WTC11 (cell line): ENCODE results near the gene FMN2. TPM values are rescaled to one million over a fixed set of nuclear protein-coding genes. Genes with fewer than 3 reads are reported as not detected.
"Not testable (repeated sequence)": the region's sequence is repeated elsewhere in the genome, so short reads cannot be mapped to it uniquely, and the experiment has no call there.

Experiments
- ATAC-seq: fragments of 200-7000 bp; cut with Tn5 transposase; 2 replicates; pipeline ENCODE4 v1.10.0; 2021; ENCODE audit warnings: mild to moderate bottlenecking, moderate library complexity
- CTCF ChIA-PET: fragments of 300-600 bp; sonication (Branson Sonifier 250); formaldehyde crosslinking; loops from one replicate; lab custom pipeline; 2021; ENCODE audit warnings: antibody characterized with exemption; lab: Charles Lee
- POLR2A ChIA-PET: fragments of 350-600 bp; sonication (Branson Sonifier 250); formaldehyde crosslinking; loops from one replicate; lab custom pipeline; 2021; ENCODE audit warnings: antibody characterized with exemption; lab: Charles Lee
- DNase-seq: peaks from one replicate; pipeline ENCODE4 v3.0.0; 2021; ENCODE audit warnings: low spot score
- H3K27ac Mint-ChIP-seq: 2 replicates; pipeline ENCODE4 v1.8.0; 2021; ENCODE audit warnings: mixed read lengths
- H3K27me3 Mint-ChIP-seq: 2 replicates; pipeline ENCODE4 v1.8.0; 2021; ENCODE audit warnings: low read depth, mild to moderate bottlenecking, moderate library complexity, mixed read lengths
- H3K36me3 Mint-ChIP-seq: 2 replicates; pipeline ENCODE4 v1.8.0; 2021; ENCODE audit warnings: mixed read lengths
- H3K4me1 Mint-ChIP-seq: 2 replicates; pipeline ENCODE4 v1.8.0; 2022; ENCODE audit warnings: mixed read lengths
- H3K4me3 Mint-ChIP-seq: 2 replicates; pipeline ENCODE4 v1.8.0; 2021; ENCODE audit warnings: mild to moderate bottlenecking, moderate library complexity, mixed read lengths
- H3K9me3 Mint-ChIP-seq: 2 replicates; pipeline ENCODE4 v1.8.0; 2021; ENCODE audit warnings: mixed read lengths
- ATF2 ChIP-seq: sonication (generic); formaldehyde crosslinking; IDR thresholded peaks from 2 replicates; pipeline ENCODE4 v1.8.1; 2022; ENCODE audit warnings: low read depth, missing genetic modification reagents, borderline replicate concordance
- CTCF ChIP-seq: fragments of 200-600 bp; IDR thresholded peaks from 2 replicates; pipeline ENCODE4 v1.8.0; 2022; ENCODE audit warnings: antibody characterized with exemption
- FOXP4 ChIP-seq: sonication (generic); formaldehyde crosslinking; IDR thresholded peaks from 2 replicates; pipeline ENCODE4 v1.8.0; 2022; ENCODE audit warnings: mild to moderate bottlenecking, missing genetic modification reagents
- MYBL2 ChIP-seq: sonication (generic); formaldehyde crosslinking; IDR thresholded peaks from 2 replicates; pipeline ENCODE4 v1.8.1; 2023; ENCODE audit warnings: mild to moderate bottlenecking, moderate library complexity, missing genetic modification reagents
- OVOL2 ChIP-seq: fragments of 250-450 bp; sonication (Bioruptor Pico); IDR thresholded peaks from 2 replicates; pipeline ENCODE4 v1.9.0; 2021; ENCODE audit warnings: mild to moderate bottlenecking, borderline replicate concordance
- PRRX2 ChIP-seq: fragments of 250-450 bp; sonication (Bioruptor Pico); IDR thresholded peaks from 2 replicates; pipeline ENCODE4 v1.8.0; 2021; ENCODE audit warnings: mild to moderate bottlenecking
- RORB ChIP-seq: fragments of 250-450 bp; sonication (Bioruptor Pico); IDR thresholded peaks from 2 replicates; pipeline ENCODE4 v1.9.0; 2021; ENCODE audit warnings: mild to moderate bottlenecking
- SMAD4 ChIP-seq: sonication (generic); formaldehyde crosslinking; IDR thresholded peaks from 2 replicates; pipeline ENCODE4 v1.8.0; 2022; ENCODE audit warnings: mild to moderate bottlenecking, missing genetic modification reagents
- SOX15 ChIP-seq: fragments of 250-450 bp; sonication (Bioruptor Pico); IDR thresholded peaks from 2 replicates; pipeline ENCODE4 v1.9.0; 2021; ENCODE audit warnings: mild to moderate bottlenecking
- SP1 ChIP-seq: sonication (generic); formaldehyde crosslinking; conservative IDR thresholded peaks from 2 replicates; pipeline ENCODE4 v1.8.1; 2022; ENCODE audit warnings: missing genetic modification reagents
- ZBTB21 ChIP-seq: sonication (generic); formaldehyde crosslinking; IDR thresholded peaks from 2 replicates; pipeline ENCODE4 v1.8.1; 2023; ENCODE audit warnings: mild to moderate bottlenecking, missing genetic modification reagents, borderline replicate concordance
- ZNF232 ChIP-seq: sonication (generic); formaldehyde crosslinking; IDR thresholded peaks from 2 replicates; pipeline ENCODE4 v1.8.0; 2022; ENCODE audit warnings: mild to moderate bottlenecking, missing genetic modification reagents
- ZNF317 ChIP-seq: sonication (generic); formaldehyde crosslinking; IDR thresholded peaks from 2 replicates; pipeline ENCODE4 v1.8.1; 2023; ENCODE audit warnings: low read depth, mild to moderate bottlenecking, moderate library complexity, missing genetic modification reagents, borderline replicate concordance
- ZNF416 ChIP-seq: fragments of 250-450 bp; sonication (Bioruptor Pico); IDR thresholded peaks from 2 replicates; pipeline ENCODE4 v1.9.0; 2021; ENCODE audit warnings: mild to moderate bottlenecking, inconsistent platforms
- ZNF423 ChIP-seq: fragments of 250-450 bp; sonication (Bioruptor Pico); IDR thresholded peaks from 2 replicates; pipeline ENCODE4 v2.1.2; 2022; ENCODE audit warnings: mild to moderate bottlenecking, moderate library complexity
- ZNF671 ChIP-seq: fragments of 250-450 bp; sonication (Bioruptor Pico); IDR thresholded peaks from 2 replicates; pipeline ENCODE4 v1.8.0; 2021; ENCODE audit warnings: mild to moderate bottlenecking
- total RNA-seq: library from RNA; stranded (reverse); gene quantifications from 3 replicates; pipeline ENCODE4 v1.2.3, GENCODE V29; 2021
- TF ChIP-seq, protein P1 (sequence below): fragments of 250-450 bp; sonication (Bioruptor Pico); IDR thresholded peaks from 2 replicates; pipeline ENCODE4 v1.9.0; 2021; ENCODE audit warnings: mild to moderate bottlenecking

The FMN2 gene
- total RNA-seq, 1 experiment from 2014 or later, result 1.8 TPM

- CTCF ChIA-PET, result interaction anchor here (0.6 kb wide), 1 partner anchor 39 kb away, joined by 4 read pairs; no protein-coding TSS in a partner anchor
- no peak for ATAC-seq
- H3K4me1 Mint-ChIP-seq, result peaks cover 3% of the 10 kb centered on the region; the same call in 1 of the 2 replicates
Measured at GRCh38 chr1:240256836-240257503, 165.3 kb downstream of the FMN2 start.

GRCh38 chr1:240258910-240259309 is 167.2 kb downstream of the FMN2 start:
- ATAC-seq (no peak), DNase-seq (no peak)
- CTCF ChIA-PET, result no interaction called here
- H3K36me3 Mint-ChIP-seq, result no peaks in the 10 kb centered on the region
- no peak overlapping the region for H3K4me3 Mint-ChIP-seq
- no peak overlapping the region for H3K27ac Mint-ChIP-seq
- POLR2A ChIA-PET, result no interaction called here
- H3K9me3 Mint-ChIP-seq, result no peaks in the 10 kb centered on the region; the same call in 1 of the 2 replicates
- peaks cover 3% of the 10 kb centered on the region; the same call in 1 of the 2 replicates for H3K4me1 Mint-ChIP-seq
- TF ChIP-seq SMAD4 (CRISPR knock-in tag) (no peak), ZNF232 (no peak), ATF2 (CRISPR knock-in tag) (no peak), SP1 (CRISPR knock-in tag) (no peak), SOX15 (CRISPR knock-in tag) (no peak), ZNF671 (CRISPR knock-in tag) (no peak), PRRX2 (CRISPR knock-in tag) (no peak), ZNF423 (CRISPR knock-in tag) (no peak), ZNF416 (no peak), ZNF317 (no peak), RORB (CRISPR knock-in tag) (no peak), OVOL2 (CRISPR knock-in tag) (no peak), MYBL2 (no peak), CTCF (no peak), FOXP4 (CRISPR knock-in tag) (no peak)
- TF ChIP-seq, protein P1, sequence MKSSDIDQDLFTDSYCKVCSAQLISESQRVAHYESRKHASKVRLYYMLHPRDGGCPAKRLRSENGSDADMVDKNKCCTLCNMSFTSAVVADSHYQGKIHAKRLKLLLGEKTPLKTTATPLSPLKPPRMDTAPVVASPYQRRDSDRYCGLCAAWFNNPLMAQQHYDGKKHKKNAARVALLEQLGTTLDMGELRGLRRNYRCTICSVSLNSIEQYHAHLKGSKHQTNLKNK (CRISPR knock-in tag), result no peak
- H3K27me3 Mint-ChIP-seq, result no peaks in the 10 kb centered on the region

More at GRCh38 chr1:240256836-240257503, 165.3 kb downstream of the FMN2 start:
- no peak for DNase-seq
- Mint-ChIP-seq H3K9me3 (no peaks in the 10 kb centered on the region; the same call in 1 of the 2 replicates), H3K4me3 (no peak overlapping the region), H3K36me3 (no peaks in the 10 kb centered on the region), H3K27me3 (no peaks in the 10 kb centered on the region), H3K27ac (no peak overlapping the region)
- TF ChIP-seq ZBTB21 (CRISPR knock-in tag), result no peak
- POLR2A ChIA-PET, result no interaction called here

DNA sequence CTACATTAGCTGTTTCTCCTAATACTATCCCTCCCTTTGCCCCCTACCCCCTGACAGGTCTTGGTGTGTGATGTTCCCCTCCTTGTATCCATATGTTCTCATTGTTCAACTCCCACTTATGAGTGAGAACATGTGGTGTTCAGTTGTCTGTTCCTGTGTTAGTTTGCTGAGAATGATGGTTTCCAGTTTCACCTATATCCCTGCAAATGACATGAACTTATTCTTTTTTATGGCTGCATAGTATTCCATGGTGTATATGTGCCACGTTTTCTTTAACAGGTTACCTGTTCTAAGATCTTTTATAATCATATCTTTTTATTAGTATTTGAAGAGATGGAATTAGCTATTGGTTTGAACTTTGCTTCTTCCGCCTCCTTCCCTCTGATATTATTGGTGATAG is 172.8 kb downstream of the FMN2 start:
- H3K36me3 Mint-ChIP-seq, H3K4me3 Mint-ChIP-seq, H3K27ac Mint-ChIP-seq, H3K4me1 Mint-ChIP-seq, DNase-seq, ATAC-seq, CTCF ChIA-PET, H3K27me3 Mint-ChIP-seq, POLR2A ChIA-PET: not testable (repeated sequence)
- H3K9me3 Mint-ChIP-seq, result peaks cover 13% of the 10 kb centered on the region
